ENCODE data around the gene SH2D5.

SH2D5 gene

GRCh38 chr1:20700636-20701215 is 31.8 kb downstream of the SH2D5 start:
- H3K27ac Mint-ChIP-seq: no peak overlapping the region
- no peaks in the 10 kb centered on the region for H3K9me3 Mint-ChIP-seq
- H3K4me3 Mint-ChIP-seq: no peak overlapping the region
- no peaks in the 10 kb centered on the region for H3K36me3 Mint-ChIP-seq (ENCODE audit: low read depth)
- no peak for DNase-seq (ENCODE audit: low spot score)
- peaks cover 7% of the 10 kb centered on the region for H3K4me1 Mint-ChIP-seq (ENCODE audit: low read depth)
- H3K27me3 Mint-ChIP-seq (ENCODE audit: low read depth): peaks cover 4% of the 10 kb centered on the region

- Mint-ChIP-seq H3K4me1 (ENCODE audit: low read depth) (peaks cover 7% of the 10 kb centered on the region), H3K27me3 (ENCODE audit: low read depth) (peaks cover 8% of the 10 kb centered on the region), H3K9me3 (no peaks in the 10 kb centered on the region), H3K4me3 (no peak overlapping the region), H3K36me3 (ENCODE audit: low read depth) (no peaks in the 10 kb centered on the region), H3K27ac (no peak overlapping the region)
- no peak for DNase-seq (ENCODE audit: low spot score)
Observed at GRCh38 chr1:20699558-20699957, 32.9 kb downstream of the SH2D5 start.

- Mint-ChIP-seq H3K4me3 (no peak overlapping the region), H3K9me3 (no peaks in the 10 kb centered on the region), H3K36me3 (ENCODE audit: low read depth) (no peaks in the 10 kb centered on the region), H3K4me1 (ENCODE audit: low read depth) (peaks cover 7% of the 10 kb centered on the region), H3K27me3 (ENCODE audit: low read depth) (peaks cover 16% of the 10 kb centered on the region), H3K27ac (no peak overlapping the region)
- no peak for DNase-seq (ENCODE audit: low spot score)
Observed at GRCh38 chr1:20698195-20698910, 34.1 kb downstream of the SH2D5 start.

DNA sequence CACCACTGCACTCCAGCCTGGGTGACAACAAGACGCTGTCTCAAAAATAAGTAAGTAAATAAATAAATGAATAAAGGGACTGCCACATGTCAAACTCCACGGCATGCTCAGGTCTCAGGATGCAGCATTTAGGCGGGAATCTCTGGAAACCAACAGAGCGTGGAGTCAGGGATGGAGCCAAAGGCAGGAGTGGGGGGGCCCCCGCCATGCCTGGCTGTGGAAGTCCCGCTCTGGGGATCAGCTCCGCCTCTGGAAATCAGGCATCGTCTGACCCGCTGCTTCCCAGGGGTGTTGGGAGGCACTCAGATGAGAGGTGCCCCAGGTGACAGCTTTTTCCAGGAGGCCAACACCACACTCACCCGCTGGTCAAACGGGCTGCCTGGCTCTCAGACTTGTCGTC is 34.9 kb downstream of the SH2D5 start:
- no peak overlapping the region for H3K4me3 Mint-ChIP-seq
- H3K27me3 Mint-ChIP-seq (ENCODE audit: low read depth): peaks cover 16% of the 10 kb centered on the region

GRCh38 chr1:20696397-20697333 is 35.8 kb downstream of the SH2D5 start:
- DNase-seq (ENCODE audit: low spot score): peak; percentile 61
- Mint-ChIP-seq H3K27me3 (ENCODE audit: low read depth) (peaks cover 20% of the 10 kb centered on the region), H3K4me3 (peak overlapping the region; percentile 87), H3K4me1 (ENCODE audit: low read depth) (peaks cover 7% of the 10 kb centered on the region), H3K36me3 (ENCODE audit: low read depth) (no peaks in the 10 kb centered on the region), H3K9me3 (no peaks in the 10 kb centered on the region), H3K27ac (no peak overlapping the region)

More for the DNA sequence above, 34.9 kb downstream of the SH2D5 start:
- no peak overlapping the region for H3K27ac Mint-ChIP-seq
- H3K9me3 Mint-ChIP-seq: no peaks in the 10 kb centered on the region
- no peaks in the 10 kb centered on the region for H3K36me3 Mint-ChIP-seq (ENCODE audit: low read depth)
- DNase-seq (ENCODE audit: low spot score): no peak
- H3K4me1 Mint-ChIP-seq (ENCODE audit: low read depth): peaks cover 7% of the 10 kb centered on the region

DNA sequence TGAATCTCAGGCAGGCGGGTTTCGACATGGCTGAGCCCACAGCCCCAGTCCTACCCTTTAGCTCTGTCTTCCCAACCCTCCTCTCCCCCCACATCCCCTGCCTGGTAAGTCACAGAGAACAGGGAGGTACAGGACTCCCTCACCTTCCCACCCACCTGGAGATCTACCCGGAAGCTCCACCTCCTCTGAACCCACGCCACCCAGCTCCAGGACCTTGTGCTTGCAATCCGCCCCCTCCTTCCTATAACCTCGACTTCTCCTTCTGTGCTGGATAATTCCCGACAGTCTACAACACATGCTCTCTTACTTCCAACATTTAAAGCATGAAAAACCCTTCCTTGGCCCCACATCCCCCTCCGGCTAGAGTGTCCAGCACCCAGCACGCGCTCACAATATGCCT is 37.0 kb downstream of the SH2D5 start:
- Mint-ChIP-seq H3K9me3 (no peaks in the 10 kb centered on the region), H3K27me3 (ENCODE audit: low read depth) (peaks cover 20% of the 10 kb centered on the region), H3K4me1 (ENCODE audit: low read depth) (peaks cover 7% of the 10 kb centered on the region), H3K4me3 (no peak overlapping the region), H3K36me3 (ENCODE audit: low read depth) (no peaks in the 10 kb centered on the region), H3K27ac (no peak overlapping the region)
- no peak for DNase-seq (ENCODE audit: low spot score)

DNA sequence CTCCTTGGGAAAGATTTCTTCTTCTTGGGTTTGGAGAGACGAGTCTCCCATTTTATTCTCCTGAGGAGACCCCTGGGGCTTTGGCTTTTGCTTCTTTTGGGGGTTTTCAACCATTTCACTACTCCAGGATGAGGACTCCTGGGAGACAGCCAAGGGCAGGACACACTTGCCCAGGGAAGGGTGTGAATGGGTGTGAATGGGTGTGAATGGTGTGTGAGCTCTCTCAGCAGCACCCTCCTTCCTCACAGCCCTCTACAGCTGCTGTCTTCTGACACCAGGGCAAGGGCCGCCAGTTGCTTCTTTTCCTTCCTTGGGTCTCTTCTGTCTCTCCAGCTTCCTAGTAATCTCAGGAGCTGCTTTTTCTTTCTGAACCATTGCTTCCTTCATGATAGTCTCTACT is 38.9 kb downstream of the SH2D5 start:
- no peaks in the 10 kb centered on the region for H3K36me3 Mint-ChIP-seq (ENCODE audit: low read depth)
- H3K27ac Mint-ChIP-seq: no peak overlapping the region
- no peak overlapping the region for H3K4me3 Mint-ChIP-seq
- H3K4me1 Mint-ChIP-seq (ENCODE audit: low read depth): peaks cover 7% of the 10 kb centered on the region
- no peaks in the 10 kb centered on the region for H3K9me3 Mint-ChIP-seq
- no peak for DNase-seq (ENCODE audit: low spot score)
- H3K27me3 Mint-ChIP-seq (ENCODE audit: low read depth): peaks cover 20% of the 10 kb centered on the region

DNA sequence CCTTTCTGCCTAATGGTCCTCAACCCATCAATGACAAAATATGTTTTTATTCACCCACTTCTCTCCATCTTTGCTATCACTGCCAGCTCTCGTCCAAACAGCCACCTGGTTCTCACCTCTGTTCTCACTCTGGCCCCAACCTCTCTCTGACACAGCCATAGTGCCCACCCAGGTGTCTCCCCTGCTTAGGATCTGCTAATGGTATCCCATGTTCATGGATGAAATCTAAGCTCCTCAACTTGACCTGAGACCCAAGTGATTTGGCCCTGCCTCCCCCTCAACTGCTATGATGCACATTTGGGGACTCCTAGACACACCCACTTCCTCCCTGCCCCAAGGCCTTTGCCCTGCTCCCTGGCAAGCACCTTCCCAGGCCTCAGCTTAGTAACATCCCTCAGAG is 40.6 kb downstream of the SH2D5 start:
- H3K27ac Mint-ChIP-seq: peak overlapping the region; percentile 4
- no peaks in the 10 kb centered on the region for H3K9me3 Mint-ChIP-seq
- DNase-seq (ENCODE audit: low spot score): no peak
- peaks cover 5% of the 10 kb centered on the region for H3K4me1 Mint-ChIP-seq (ENCODE audit: low read depth)
- no peak overlapping the region for H3K4me3 Mint-ChIP-seq
- no peaks in the 10 kb centered on the region for H3K36me3 Mint-ChIP-seq (ENCODE audit: low read depth)
- peaks cover 23% of the 10 kb centered on the region for H3K27me3 Mint-ChIP-seq (ENCODE audit: low read depth)

DNA sequence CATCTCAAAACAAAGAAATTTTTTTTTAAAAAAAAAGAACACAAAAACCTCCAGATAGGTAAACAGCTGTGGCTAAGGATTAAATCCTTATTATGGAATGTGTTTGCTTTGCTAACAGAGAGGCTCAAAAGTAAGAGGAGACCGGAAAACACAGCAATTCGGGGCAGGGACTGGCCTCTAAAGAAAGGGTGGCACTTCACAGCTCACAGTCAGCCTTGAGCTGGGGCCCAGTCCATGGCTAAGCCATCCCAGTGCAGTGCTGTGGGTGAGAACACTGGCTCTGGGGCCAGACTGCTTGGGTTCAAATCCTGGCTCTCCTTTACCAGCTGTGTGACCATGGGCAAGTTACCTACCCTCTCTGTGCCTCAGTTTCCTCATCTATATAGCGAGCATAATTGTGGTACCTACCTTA is 42.9 kb downstream of the SH2D5 start:
- Mint-ChIP-seq H3K27me3 (ENCODE audit: low read depth) (peaks cover 22% of the 10 kb centered on the region), H3K9me3 (no peaks in the 10 kb centered on the region), H3K36me3 (ENCODE audit: low read depth) (no peaks in the 10 kb centered on the region), H3K27ac (no peak overlapping the region), H3K4me3 (no peak overlapping the region), H3K4me1 (ENCODE audit: low read depth) (no peaks in the 10 kb centered on the region)
- no peak for DNase-seq (ENCODE audit: low spot score)

DNA sequence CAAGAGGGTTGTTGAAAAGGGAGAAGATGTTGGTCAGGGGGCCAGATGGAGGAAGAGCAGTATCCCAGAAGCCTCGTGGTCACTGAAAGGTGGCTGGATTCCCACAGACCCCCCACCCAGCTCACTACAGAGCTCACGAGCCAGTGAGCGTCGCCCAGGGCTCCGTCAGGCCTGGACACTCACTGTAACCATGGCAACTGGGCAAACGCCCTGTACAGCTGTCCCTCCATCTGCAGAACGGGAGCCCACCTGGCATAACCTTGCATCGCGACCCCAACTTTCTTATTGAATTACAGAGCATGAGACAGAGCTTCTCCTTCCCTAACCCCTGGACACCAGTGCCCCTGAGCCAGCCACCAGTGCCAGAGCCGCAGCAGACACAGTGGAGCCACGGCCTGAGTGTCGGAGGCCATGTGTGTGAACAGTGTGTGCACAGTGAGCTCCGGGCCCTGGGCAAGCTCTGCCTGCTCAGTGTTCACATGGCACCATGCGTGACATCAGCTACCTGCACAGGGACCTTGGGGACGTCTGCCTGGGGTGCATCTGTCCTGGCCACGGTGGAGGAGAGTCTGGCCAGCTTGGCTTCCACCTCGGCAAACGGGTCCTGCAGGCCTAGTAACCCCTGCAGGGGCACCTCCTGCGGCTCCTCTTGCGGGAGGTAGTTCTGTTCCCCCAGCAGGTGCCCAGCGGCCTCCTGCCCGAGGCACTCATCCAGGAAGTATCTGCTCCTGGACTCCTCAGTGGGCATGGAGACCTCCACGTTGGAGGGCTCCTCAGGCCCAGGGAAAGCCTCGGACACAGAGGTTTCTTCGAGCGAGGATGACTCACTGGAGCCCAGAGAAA is 45.4 kb downstream of the SH2D5 start:
- no peak overlapping the region for H3K4me3 Mint-ChIP-seq
- H3K4me1 Mint-ChIP-seq (ENCODE audit: low read depth): peaks cover 4% of the 10 kb centered on the region
- no peak overlapping the region for H3K27ac Mint-ChIP-seq
- H3K36me3 Mint-ChIP-seq (ENCODE audit: low read depth): no peaks in the 10 kb centered on the region
- no peaks in the 10 kb centered on the region for H3K9me3 Mint-ChIP-seq
- peaks cover 25% of the 10 kb centered on the region for H3K27me3 Mint-ChIP-seq (ENCODE audit: low read depth)
- no peak for DNase-seq (ENCODE audit: low spot score)

- no peak for DNase-seq (ENCODE audit: low spot score)
- no peak overlapping the region for H3K27ac Mint-ChIP-seq
- H3K9me3 Mint-ChIP-seq: no peaks in the 10 kb centered on the region
- H3K36me3 Mint-ChIP-seq (ENCODE audit: low read depth): no peaks in the 10 kb centered on the region
- H3K4me1 Mint-ChIP-seq (ENCODE audit: low read depth): peaks cover 4% of the 10 kb centered on the region
- no peak overlapping the region for H3K4me3 Mint-ChIP-seq
- H3K27me3 Mint-ChIP-seq (ENCODE audit: low read depth): peaks cover 29% of the 10 kb centered on the region
Observed at GRCh38 chr1:20685741-20686140, 46.8 kb downstream of the SH2D5 start.

- no peaks in the 10 kb centered on the region for H3K36me3 Mint-ChIP-seq (ENCODE audit: low read depth)
- peaks cover 4% of the 10 kb centered on the region for H3K4me1 Mint-ChIP-seq (ENCODE audit: low read depth)
- H3K4me3 Mint-ChIP-seq: no peak overlapping the region
- DNase-seq (ENCODE audit: low spot score): no peak
- H3K27me3 Mint-ChIP-seq (ENCODE audit: low read depth): peaks cover 33% of the 10 kb centered on the region
- no peaks in the 10 kb centered on the region for H3K9me3 Mint-ChIP-seq
- H3K27ac Mint-ChIP-seq: no peak overlapping the region
Observed at GRCh38 chr1:20685099-20685662, 47.3 kb downstream of the SH2D5 start.

DNA sequence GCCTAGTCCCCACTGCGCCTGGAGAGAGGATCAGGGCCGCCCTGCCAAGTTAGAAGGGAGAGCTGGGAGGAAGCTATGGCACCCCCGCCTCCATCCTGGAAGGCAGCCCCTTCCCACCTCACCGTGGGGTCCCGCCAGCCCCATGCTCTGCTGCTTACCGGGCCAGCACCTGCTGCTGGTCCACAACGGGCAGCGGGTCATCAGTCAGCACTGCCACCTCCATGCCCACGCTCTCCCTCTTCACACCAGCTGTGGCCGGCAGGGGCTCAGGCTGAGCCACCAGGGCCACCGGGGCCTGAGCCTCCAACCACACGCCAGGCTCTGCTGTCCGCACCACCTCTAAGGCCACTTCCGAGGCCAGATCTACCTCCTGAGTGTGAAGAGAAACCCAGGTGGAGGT is 47.9 kb downstream of the SH2D5 start:
- H3K36me3 Mint-ChIP-seq (ENCODE audit: low read depth): no peaks in the 10 kb centered on the region

More for the DNA sequence above, 47.9 kb downstream of the SH2D5 start:
- peaks cover 4% of the 10 kb centered on the region for H3K4me1 Mint-ChIP-seq (ENCODE audit: low read depth)
- no peak overlapping the region for H3K27ac Mint-ChIP-seq
- H3K4me3 Mint-ChIP-seq: no peak overlapping the region
- H3K9me3 Mint-ChIP-seq: no peaks in the 10 kb centered on the region
- no peak for DNase-seq (ENCODE audit: low spot score)
- H3K27me3 Mint-ChIP-seq (ENCODE audit: low read depth): peaks cover 38% of the 10 kb centered on the region

Measured in T-helper 2 cell treated with Interferon-gamma antibody and Interleukin-4, amounts not matched to agents 5 μg/mL and 100 μg/mL, for 36 hours (primary cell).